Measurements from ENCODE around the gene THEM4. TPM values are rescaled to one million over a fixed set of nuclear protein-coding genes. Genes with fewer than 3 reads are reported as not detected.

Gene THEM4
- total and polyA plus RNA-seq, 2 of the 8 experiments (the other 6 are each of a cell fraction or from before 2014, with no cell fraction given) = 9.9 to 11.2 TPM

DNA sequence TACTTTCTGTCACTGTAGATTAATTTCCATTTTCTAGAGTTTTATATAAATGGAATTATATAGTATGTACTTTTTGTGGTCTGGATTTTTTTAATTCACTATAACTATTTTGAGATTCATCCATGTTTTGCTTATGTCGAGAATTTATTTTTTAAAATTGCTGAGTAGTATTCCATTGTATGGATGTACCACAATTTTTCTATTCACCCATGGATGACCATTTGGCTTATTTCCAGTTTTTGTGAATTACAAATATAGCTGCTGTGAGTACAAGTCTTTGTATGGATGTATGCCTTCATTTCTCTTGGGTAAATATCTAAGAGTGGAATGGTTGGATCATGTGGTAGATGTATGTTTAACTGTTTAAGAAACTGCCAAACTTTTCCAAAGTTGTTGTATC, 3.7 kb upstream of the THEM4 start:
- no peak overlapping the region for H2BK12ac ChIP-seq (ENCODE audit: low read depth, low read length)
- no peaks in the 10 kb centered on the region for H4K20me1 ChIP-seq (replicated peaks in 1 of 2; ENCODE audit: control insufficient read depth in 1 of 2, insufficient read depth in 2 of 2, low read length in 2 of 2)
- no peak overlapping the region for H4K5ac ChIP-seq (ENCODE audit: insufficient read length, low read depth, low read length)
- H3K9me3 ChIP-seq (ENCODE audit: insufficient read depth in 2 of 2, low read depth in 1 of 2, low read length in 1 of 2) = peaks cover 3 to 7% of the 10 kb centered on the region in 2 experiments; a peak in 2 of 4 replicates
- no peak overlapping the region for H3K27ac ChIP-seq (ENCODE audit: low read depth, low read length)
- no peak overlapping the region for H3K14ac ChIP-seq (ENCODE audit: insufficient read length)
- H3K23ac ChIP-seq (ENCODE audit: insufficient read length) = no peak overlapping the region
- H3K4me2 ChIP-seq (ENCODE audit: insufficient read depth in 1 of 2, low read depth in 2 of 2, low read length in 2 of 2) = no peak overlapping the region
- DNase-seq (ENCODE audit: low read depth in 1 of 2, low spot score in 2 of 2) (no peak), FAIRE-seq (no peak)
- H3K18ac ChIP-seq (ENCODE audit: extremely low read depth, low read length) = no peak overlapping the region
- H2BK5ac ChIP-seq (ENCODE audit: low read depth, low read length) = no peak overlapping the region
- H3K79me1 ChIP-seq (ENCODE audit: low read depth, low read length) = no peaks in the 10 kb centered on the region
- H2AK5ac ChIP-seq (ENCODE audit: low read depth, low read length) = no peak overlapping the region
- POLR2A ChIA-PET (ENCODE audit: partially characterized antibody) = no interaction called here
- no peak overlapping the region for H3K4me3 ChIP-seq (ENCODE audit: extremely low read depth in 1 of 4, insufficient read depth in 2 of 4, low read depth in 3 of 4, low read length in 4 of 4)
- CTCF ChIA-PET (ENCODE audit: partially characterized antibody) = no interaction called here
- no peak overlapping the region for H4K91ac ChIP-seq (replicated peaks; ENCODE audit: insufficient read length, low read length)
- no peak for TF ChIP-seq GTF2F1 (IDR thresholded peaks at IDR 0.05; ENCODE audit: borderline replicate concordance, low read depth, low read length)
- no peak for TF ChIP-seq TBP (IDR thresholded peaks at IDR 0.05; ENCODE audit: low read depth, low read length)
- no peak for TF ChIP-seq SAP30 (IDR thresholded peaks at IDR 0.05; ENCODE audit: insufficient read depth, insufficient replicate concordance, low read length)
- no peak for TF ChIP-seq BRCA1 (IDR thresholded peaks at IDR 0.05; ENCODE audit: low read depth, low read length)
- TF ChIP-seq GABPA (IDR thresholded peaks at IDR 0.05; ENCODE audit: borderline replicate concordance, insufficient read depth, low read length) = no peak
- TF ChIP-seq SP2 (IDR thresholded peaks at IDR 0.05; ENCODE audit: low read length) = no peak
- no peak for TF ChIP-seq NANOG (IDR thresholded peaks at IDR 0.05; ENCODE audit: insufficient read depth, low read depth, low read length, poor library complexity, severe bottlenecking)
- TF ChIP-seq YY1 (IDR thresholded peaks at IDR 0.05; ENCODE audit: low read depth, low read length) = no peak
- TF ChIP-seq PHF8 (conservative IDR thresholded peaks at IDR 0.05; ENCODE audit: low read depth, low read length) = no peak
- no peak for TF ChIP-seq BCL11A (IDR thresholded peaks at IDR 0.05; ENCODE audit: low read depth in 2 of 2, low read length in 2 of 2)
- H3K4me1 ChIP-seq (replicated peaks in 1 of 4; ENCODE audit: control insufficient read depth in 3 of 4, insufficient read depth in 4 of 4, low read length in 3 of 4) = peaks cover 0 to 6% (median 2%) of the 10 kb centered on the region in 4 experiments; a peak in 3 of 7 replicates
- H2BK20ac ChIP-seq (ENCODE audit: low read length) = no peak overlapping the region
- no peak overlapping the region for H2BK15ac ChIP-seq (ENCODE audit: low read length)
- H3K79me2 ChIP-seq (ENCODE audit: control insufficient read depth in 1 of 2, insufficient read depth in 2 of 2, low read length in 2 of 2) = no peaks in the 10 kb centered on the region
- H3K9ac ChIP-seq (replicated peaks in 1 of 4; ENCODE audit: extremely low read depth in 1 of 4, low read depth in 3 of 4, low read length in 3 of 4) = no peak overlapping the region
- H3K23me2 ChIP-seq (ENCODE audit: low read depth, low read length) = peaks cover 8% of the 10 kb centered on the region; the same call in 1 of the 2 replicates
- no peak overlapping the region for H2BK120ac ChIP-seq (replicated peaks; ENCODE audit: low read depth, low read length)
- 93% methylated on average over 1 of the region's 1 CpG; no CpG with 5 or more reads in 1 of the 2 experiments for WGBS, 2 experiments (ENCODE audit: extremely low coverage in 1 of 2, insufficient coverage in 1 of 2, insufficient read length in 1 of 2, insufficient replicate concordance in 2 of 2, low coverage in 1 of 2, low lambda C conversion rate in 2 of 2, missing lambda C conversion rate in 1 of 2)
- no peaks in the 10 kb centered on the region for H3K27me3 ChIP-seq (replicated peaks in 1 of 4; ENCODE audit: control insufficient read depth in 3 of 4, extremely low read depth in 1 of 4, insufficient read depth in 3 of 4, low read length in 3 of 4)
- H2AFZ ChIP-seq (ENCODE audit: low read length) = no peak overlapping the region
- H3K4ac ChIP-seq (replicated peaks; ENCODE audit: insufficient read length, low read depth, low read length) = no peak overlapping the region
- no peak overlapping the region for H3K56ac ChIP-seq (replicated peaks; ENCODE audit: insufficient read length, low read depth, low read length)
- H4K8ac ChIP-seq (ENCODE audit: extremely low read depth, insufficient read depth, low read length) = no peak overlapping the region
- H3K36me3 ChIP-seq (ENCODE audit: control insufficient read depth in 2 of 4, insufficient read depth in 4 of 4, low read length in 3 of 4) = no peaks in the 10 kb centered on the region
